Fibroblast of mammary gland (primary cell): Measurements from ENCODE around the gene METTL1.

Source experiments
- DNase-seq: peaks from one replicate; pipeline ENCODE4 v3.0.0-alpha.2; 2010; ENCODE audit warnings: low read depth
- H3K4me3 ChIP-seq: 2 replicates; pipeline ENCODE4 v1.5.1; 2011; ENCODE audit warnings: low read depth, mild to moderate bottlenecking, low read length, moderate library complexity; ENCODE audit not compliant: control insufficient read depth
- TF ChIP-seq, protein P1 (sequence below): conservative IDR thresholded peaks from 2 replicates; pipeline ENCODE4 v1.5.1; 2011; ENCODE audit warnings: low read depth, low read length, inconsistent platforms; ENCODE audit not compliant: control insufficient read depth, insufficient read depth

Gene METTL1

DNA sequence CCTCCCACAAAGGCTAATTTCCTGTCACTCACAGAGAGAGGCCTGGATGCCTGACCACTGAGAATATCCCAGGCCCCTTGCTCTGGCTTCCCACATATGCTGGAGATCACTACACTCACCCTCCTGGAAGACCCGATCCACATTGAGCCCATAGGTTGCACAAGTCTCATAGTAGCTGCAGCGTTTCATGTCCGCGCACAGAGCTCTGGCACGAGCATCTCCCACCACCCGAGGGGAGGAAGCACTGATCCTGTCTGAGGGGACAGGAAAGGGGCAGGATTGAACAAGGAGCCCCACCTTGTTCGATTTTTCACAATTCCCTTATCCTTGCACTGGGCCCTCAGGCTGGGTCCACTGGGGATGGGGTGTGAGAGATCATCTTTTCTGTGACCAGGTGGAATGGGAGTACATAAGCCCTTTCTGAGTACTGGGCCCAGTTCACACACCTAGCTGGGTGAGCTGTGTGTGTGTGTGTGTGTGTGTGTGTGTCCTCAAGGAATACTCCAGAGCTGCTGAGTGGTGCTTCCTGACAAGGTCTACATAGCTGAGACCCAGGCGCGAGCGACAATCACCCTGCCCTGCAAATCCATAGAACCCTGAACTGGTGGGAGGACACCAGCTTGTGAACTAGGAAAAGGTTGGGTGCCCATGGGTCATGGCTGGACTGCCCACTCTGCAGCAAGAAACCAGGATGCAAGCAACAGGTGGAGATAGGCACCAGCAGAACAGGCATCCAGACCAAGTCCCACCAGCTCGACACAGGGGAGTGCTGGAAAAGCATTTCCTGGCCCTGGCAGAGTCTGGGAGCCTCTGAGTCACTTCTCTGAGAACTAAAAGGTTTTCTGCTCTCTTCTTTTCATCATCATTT, 38.9 kb downstream of the METTL1 start:
- no peak for DNase-seq
- TF ChIP-seq, protein P1, sequence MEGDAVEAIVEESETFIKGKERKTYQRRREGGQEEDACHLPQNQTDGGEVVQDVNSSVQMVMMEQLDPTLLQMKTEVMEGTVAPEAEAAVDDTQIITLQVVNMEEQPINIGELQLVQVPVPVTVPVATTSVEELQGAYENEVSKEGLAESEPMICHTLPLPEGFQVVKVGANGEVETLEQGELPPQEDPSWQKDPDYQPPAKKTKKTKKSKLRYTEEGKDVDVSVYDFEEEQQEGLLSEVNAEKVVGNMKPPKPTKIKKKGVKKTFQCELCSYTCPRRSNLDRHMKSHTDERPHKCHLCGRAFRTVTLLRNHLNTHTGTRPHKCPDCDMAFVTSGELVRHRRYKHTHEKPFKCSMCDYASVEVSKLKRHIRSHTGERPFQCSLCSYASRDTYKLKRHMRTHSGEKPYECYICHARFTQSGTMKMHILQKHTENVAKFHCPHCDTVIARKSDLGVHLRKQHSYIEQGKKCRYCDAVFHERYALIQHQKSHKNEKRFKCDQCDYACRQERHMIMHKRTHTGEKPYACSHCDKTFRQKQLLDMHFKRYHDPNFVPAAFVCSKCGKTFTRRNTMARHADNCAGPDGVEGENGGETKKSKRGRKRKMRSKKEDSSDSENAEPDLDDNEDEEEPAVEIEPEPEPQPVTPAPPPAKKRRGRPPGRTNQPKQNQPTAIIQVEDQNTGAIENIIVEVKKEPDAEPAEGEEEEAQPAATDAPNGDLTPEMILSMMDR = no peak
- no peak overlapping the region for H3K4me3 ChIP-seq

DNA sequence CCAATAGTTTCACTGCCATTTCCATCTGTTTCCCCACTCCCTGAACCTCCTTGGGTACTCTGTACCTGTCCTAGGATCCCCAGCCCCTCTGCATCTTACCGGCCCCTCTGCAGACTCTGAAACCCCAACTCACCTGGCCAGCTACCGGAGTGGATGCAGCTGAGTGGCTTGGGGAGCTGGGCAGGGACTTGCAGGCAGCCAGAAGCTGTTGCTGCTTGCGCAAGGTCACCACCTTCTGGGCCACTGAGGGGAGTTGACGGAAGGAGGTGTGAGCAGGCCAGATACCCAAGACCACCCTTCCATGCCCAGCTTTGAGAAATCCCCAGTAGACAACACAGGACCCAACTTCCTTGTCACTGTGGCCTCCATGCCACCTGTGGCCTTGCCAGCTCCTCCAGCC, 39.6 kb downstream of the METTL1 start:
- DNase-seq = no peak
- no peak overlapping the region for H3K4me3 ChIP-seq
- TF ChIP-seq, protein P1 = no peak

DNA sequence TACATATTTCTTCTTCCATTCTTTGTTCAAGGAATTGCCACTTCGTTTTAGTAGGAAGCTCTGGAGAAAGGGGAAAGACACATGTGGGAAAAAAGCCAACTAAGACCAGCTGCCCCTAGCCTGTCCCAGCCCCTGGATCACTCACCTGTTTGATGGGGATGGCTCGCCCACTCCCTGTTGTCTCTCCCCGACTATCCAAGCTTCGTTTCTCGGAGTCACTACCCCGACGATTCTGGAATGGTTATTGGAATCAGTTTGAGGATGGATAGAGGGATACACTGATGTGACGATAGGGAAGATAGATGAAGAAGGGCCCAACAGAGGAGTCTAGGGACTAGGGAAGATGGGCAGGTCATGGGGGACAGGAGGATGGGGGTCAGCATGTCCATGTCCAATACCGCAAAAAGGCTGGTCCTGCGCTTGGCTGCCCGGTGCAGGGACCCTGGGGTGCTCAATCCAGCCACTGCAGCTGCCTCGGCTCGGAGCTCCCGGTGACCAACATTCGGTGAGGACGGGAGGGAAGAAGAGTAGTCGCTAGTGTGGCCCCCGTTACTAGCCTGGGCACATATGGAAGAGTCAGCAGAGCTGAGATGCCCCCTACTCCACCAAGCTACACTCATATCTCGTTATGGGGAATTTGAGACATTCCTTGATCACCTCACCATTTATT, 40.4 kb downstream of the METTL1 start:
- no peak overlapping the region for H3K4me3 ChIP-seq
- TF ChIP-seq, protein P1 = no peak

DNA sequence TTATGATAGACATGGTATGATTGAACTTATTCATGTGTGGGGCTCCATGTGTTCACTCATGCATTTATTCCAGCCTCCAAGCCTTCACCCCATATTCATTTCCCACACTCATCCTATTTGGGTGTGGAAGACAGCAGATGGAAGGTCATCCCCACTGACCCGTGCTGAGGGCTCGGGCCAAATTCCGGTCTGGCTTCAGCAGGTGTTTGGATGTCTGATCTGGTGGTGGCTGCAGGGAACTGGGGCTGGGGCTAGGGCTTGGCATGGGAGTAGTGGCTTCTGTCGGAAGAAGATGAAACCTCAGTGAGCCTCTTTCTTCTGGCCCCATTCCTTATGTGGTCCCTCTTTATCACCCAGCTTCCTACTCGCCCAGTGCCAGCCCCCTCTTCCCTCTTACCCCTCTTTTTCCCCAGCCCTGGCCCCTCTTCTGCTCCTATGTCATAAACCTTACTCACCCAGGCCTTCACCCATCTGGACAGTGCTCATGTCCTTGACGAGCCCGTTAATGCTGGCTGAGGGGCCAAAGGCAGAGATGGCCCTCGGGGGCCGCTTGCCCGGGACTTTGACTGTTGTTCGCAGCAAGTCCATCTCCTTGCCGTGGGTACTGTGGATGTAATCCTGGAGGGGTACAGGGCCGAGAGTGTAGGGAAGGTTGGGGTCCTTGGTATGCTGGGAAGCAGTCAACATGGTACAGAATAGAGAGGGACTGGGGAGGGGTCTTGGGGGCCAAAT, 41.4 kb downstream of the METTL1 start:
- TF ChIP-seq, protein P1 = no peak
- DNase-seq = no peak

More for the DNA sequence above, 40.4 kb downstream of the METTL1 start:
- DNase-seq = no peak

DNA sequence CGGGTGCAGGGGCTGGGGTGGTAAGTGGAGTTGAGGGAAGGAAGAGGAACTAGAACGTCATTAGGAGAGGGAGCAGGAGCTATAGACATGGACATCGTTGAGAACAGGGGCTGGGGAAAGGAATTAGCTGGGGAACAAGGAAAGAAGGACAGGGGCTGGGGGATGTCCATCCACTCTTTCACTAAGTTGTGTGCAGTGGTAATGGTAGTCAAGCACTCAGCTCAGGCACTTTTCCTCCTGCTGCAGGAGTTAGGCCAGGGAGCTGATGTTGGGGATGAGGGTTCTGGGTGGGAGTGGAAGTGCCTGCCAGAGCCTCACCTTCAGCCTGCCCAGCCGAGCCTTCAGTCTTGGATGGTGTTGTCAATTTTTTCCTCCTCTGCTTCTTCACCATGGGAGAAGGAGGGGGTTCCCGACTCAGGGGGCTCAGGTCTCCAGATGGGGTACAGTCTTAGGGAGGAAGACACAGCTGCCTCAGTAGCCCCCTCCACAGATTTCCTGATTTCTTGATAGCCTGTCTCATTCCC, 42.5 kb downstream of the METTL1 start:
- no peak for DNase-seq

More for the DNA sequence above, 41.4 kb downstream of the METTL1 start:
- no peak overlapping the region for H3K4me3 ChIP-seq

More for the DNA sequence above, 42.5 kb downstream of the METTL1 start:
- H3K4me3 ChIP-seq = no peak overlapping the region
- TF ChIP-seq, protein P1 = no peak
